ENCODE data around the gene APLP2.

GRCh38 chr11:130055617-130056016, 14.1 kb upstream of the APLP2 start:
- no peak for TF ChIP-seq TAF1 (IDR thresholded peaks at IDR 0.05; ENCODE audit: low read depth)
- TF ChIP-seq REST (IDR thresholded peaks at IDR 0.05; ENCODE audit: low read depth) = no peak
- no peak for TF ChIP-seq RAD21 (IDR thresholded peaks at IDR 0.05; ENCODE audit: low read depth)
- TF ChIP-seq MAX (IDR thresholded peaks at IDR 0.05) = no peak
- no peak for TF ChIP-seq EGR1 (IDR thresholded peaks at IDR 0.05)
- no peak for TF ChIP-seq EP300 (IDR thresholded peaks at IDR 0.05; ENCODE audit: borderline replicate concordance)
- no peak for TF ChIP-seq CEBPB (IDR thresholded peaks at IDR 0.05)
- TF ChIP-seq FOXM1 (IDR thresholded peaks at IDR 0.05; ENCODE audit: borderline replicate concordance, low read depth) = no peak
- no peak for TF ChIP-seq ZBTB7A (IDR thresholded peaks at IDR 0.05; ENCODE audit: low read depth)
- no peak for TF ChIP-seq CREB1 (IDR thresholded peaks at IDR 0.05; ENCODE audit: low read depth)
- no peak for TF ChIP-seq YY1 (IDR thresholded peaks at IDR 0.05; ENCODE audit: low read depth)
- no peak for TF ChIP-seq TEAD4 (IDR thresholded peaks at IDR 0.05)

All from Ishikawa (cell line).